G401 (cell line): Measurements from ENCODE around the gene ARHGAP33. TPM values are rescaled to one million over a fixed set of nuclear protein-coding genes. Genes with fewer than 3 reads are reported as not detected.

Experiments used
- DNase-seq: peaks from one replicate; pipeline ENCODE4 v3.0.0-alpha.2; 2015; ENCODE audit warnings: low spot score
- in situ Hi-C: cut with HindIII; loops from 2 replicates; pipeline ENCODE4 v1.10.0; 2016; ENCODE audit warnings: low sequenced_read_pairs, mixed read lengths
- total RNA-seq: library from RNA; depleted of rRNA; stranded (reverse); fragments of >200 nt; shearing (Covaris generic); gene quantifications from 2 replicates; pipeline ENCODE4 v1.2.3, GENCODE V29; 2014

ARHGAP33 gene
- total RNA-seq, 1 experiment from 2014 or later, result 4.6 TPM

DNA sequence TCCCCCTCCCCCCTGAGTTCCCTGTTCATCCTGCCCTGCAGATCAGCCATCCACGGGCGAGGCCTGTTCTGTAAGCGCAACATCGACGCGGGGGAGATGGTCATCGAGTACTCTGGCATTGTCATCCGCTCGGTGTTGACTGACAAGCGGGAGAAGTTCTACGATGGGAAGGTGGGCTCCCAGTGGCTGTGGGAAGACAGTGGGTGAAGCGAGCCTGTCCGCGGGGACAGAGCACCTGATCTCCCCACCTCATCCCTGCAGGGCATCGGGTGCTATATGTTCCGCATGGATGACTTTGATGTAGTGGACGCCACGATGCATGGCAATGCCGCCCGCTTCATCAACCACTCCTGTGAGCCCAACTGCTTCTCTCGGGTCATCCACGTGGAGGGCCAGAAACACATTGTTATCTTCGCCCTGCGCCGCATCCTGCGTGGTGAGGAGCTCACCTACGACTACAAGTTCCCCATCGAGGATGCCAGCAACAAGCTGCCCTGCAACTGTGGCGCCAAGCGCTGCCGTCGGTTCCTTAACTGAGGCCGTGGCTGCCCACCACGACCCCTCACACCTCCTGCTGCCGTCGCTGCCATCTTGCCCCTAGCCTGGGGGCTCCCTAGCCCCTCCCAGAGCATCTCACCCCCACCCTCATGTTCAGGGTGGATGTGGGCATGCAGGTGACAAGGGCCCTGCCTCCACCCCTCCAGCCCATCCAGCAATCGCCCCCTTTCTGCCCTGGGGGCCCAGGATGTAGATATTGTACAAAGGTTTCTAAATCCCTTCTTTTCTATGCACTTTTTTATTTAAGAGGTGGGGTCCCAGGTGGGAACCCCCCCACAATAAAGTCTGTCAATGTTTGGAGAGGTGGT is 37.1 kb upstream of the ARHGAP33 start:
- no peak for DNase-seq
- in situ Hi-C loops, result no loop called here

DNA sequence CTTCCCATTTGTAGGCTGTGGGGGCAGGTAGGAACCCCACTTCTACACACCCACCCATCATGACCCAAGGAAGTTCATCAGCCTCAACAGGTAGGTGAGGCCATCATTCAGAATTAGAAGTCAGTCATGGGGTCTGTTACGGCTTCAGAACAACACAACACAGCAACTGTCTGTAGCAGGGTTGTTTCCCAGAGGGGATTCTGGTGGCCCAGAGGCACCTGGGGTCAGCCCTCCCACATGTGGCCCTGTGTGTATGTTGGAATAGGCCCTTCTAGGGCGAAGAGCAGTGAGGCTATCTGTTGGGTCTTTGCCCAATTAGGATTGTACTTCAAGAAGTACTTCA is 36.5 kb upstream of the ARHGAP33 start:
- in situ Hi-C loops, result no loop called here
- DNase-seq, result no peak

DNA sequence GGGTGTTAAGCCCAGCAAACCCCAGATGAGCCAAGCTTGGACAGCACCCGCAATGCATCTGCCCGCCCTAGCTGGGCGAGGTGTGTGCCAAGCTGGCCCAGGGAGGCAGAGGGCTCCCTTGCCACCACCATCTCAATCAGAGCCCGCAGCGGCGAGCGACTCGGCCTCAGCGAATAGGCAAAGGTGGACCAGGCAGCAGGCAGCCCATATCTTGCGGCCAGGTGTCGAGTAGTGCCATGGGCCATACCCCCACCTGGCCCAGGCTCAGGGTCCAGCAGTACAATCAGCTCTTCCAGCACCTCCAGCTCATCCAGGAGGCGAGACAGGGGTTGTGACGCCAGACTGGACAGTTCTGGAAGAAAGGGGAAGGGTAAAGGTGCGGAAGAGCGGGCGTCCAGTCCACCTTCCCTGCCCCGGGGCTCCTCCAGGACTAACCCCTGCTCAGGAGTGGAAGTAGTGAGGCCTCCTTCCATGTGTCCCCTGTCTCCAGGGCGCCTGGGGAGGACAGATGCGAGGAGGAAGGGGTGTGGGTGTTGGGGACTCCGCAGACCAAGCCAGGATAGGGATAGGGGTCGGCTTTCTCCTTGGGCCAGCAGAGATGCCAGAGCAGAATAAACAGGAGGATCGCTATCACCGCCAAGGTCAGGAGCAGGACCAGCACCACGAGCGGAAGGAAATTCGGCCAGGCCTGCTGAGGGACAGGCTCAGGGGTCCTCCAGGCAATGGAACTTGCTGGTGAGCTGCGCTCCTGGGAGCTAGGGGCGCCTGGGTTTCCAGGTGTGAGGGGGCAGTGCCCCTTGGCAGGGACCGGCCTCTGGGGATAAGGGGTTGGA is 35.9 kb upstream of the ARHGAP33 start:
- in situ Hi-C loops, result no loop called here
- DNase-seq, result no peak

DNA sequence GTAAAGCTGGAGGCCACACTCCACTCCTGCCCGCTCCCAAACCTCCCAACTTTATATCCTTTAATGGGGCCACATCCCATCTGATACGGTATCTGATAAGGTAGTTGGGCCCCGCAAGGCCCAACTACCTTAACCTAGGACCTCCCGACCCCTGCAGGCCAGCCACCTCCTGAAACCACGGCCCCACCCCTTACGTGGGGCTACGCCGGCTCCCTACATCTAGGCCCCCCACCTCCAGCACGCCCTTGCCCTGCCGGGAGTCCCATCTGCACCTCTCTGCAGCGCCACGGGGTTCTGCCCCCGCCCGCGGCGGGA is 35.3 kb upstream of the ARHGAP33 start:
- in situ Hi-C loops, result no loop called here
- DNase-seq, result no peak

DNA sequence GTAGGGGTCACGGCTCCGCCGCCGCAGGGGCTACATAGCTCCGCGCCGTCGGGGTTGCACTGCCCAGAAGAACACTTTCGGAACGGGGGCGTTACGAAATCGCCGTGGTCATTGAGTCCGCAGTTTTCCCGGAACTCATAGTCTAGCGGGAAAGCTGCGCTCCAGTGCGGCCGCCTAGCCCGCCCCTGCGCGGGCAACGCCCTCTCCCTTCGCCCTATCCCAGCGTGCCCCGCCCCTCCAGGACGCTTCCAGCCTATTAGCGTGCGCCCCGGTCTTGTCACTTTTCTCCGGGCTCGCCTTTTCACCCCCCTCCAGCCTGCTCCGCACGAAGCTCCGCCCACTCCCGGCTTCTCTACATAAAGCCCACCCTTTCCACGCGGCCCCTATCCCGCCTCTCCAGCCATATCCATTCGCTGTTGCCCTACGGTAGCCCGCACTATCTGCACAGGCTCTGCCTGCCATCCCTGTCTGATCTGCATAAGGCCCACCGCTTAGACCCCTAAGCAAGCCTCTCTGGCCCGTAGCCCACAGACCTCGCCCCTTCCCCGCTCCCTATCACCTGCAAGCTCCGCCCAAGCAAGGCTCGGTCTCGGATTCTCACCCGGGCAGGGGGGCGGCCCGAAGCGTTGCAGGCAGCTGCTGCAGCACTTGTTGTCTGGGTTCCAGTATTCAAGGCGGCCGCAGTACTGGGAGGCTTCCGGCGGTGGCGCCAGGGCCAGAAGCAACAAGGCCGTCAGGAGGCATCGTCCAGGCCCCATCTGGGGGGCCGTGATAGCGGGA is 34.8 kb upstream of the ARHGAP33 start:
- in situ Hi-C loops, result no loop called here
- peak; percentile 98 for DNase-seq

DNA sequence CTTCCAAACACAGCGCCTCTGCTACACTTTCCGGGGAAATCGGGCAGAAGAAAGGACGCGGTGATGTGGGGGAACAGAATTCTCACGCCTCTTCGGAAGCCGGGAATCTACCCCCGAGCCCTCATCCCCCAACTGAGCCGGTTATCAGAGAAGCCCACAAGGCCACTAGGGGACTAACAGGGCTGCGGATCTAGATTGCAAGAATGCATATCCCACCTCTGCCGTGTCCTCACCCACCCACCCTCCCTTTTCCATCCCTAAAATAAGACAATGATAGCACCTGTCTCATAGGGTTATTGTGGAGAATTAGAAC is 34.2 kb upstream of the ARHGAP33 start:
- in situ Hi-C loops, result no loop called here
- no peak for DNase-seq

DNA sequence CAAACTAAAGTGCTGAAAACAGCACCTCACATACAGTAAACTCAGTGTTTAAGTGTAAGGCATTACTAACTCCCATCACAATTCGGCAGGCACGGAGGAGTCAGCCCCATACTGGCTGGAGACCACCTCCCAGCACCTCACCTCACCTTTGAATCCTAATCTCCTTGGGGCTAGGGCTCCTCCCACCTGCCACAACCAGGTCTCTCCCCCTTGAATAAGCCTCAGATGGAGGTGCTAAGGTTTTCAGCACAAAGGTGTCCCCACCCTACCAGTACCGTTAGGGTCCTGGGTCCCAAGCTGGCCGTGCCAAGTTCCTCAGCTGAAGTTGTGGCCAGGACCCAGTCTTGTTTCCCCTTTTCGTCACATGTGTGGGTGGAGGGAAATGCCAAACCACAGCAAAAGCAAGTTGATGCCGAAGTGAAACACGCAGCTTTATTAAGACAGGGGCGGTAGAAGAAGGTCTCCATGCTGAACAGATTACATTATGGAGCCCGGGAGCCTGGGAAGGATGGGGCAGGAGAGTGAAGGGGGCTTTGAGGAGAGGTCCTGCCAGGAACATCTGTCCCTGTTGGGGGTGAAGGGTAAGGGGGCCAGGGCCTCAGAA is 33.1 kb upstream of the ARHGAP33 start, which contains the start of gene IGFLR1:
IGFLR1 (minus strand) TSS at position 332 of the 604 bp plus-strand sequence. CDS start 1,272 bp downstream, outside the sequence.
- DNase-seq, result no peak
- in situ Hi-C loops, result no loop called here

DNA sequence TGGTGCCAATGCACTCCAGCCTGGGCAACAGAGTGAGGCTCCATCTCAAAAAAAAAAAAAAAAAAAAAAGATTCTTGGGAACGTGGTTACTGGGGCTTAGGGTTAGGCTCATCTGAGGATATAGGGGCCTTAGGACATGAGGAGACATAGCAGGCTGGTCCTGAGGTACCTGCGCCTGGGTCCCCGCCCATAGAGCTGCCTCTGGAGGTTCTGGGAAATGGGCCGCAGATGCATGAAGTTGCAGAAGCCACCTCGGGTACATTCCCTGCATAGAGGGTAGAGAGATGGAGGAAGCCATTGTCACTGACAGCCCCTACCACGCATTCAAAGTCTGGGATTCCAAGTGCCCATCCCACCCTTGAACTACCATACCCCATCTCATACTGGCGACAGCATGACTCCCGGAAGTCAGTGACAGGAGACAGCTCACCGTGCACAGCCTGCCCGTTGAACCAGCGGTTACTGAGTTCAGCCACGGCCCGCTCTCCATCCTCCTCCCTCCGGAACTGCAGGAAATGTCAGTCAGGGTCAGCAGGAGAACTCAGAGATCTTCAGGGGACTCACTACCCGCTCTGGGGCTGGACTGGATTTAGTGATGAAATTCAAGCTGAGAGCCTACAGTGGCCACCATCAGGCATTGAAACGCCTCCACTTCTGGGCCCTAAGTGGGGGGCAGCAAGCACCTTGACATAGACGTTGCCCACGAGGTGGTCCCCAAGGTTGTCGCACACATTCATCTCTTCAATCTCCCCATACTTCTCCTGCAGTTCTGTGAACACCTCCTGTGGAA is 31.5 kb upstream of the ARHGAP33 start:
- no peak for DNase-seq
- in situ Hi-C loops, result no loop called here

DNA sequence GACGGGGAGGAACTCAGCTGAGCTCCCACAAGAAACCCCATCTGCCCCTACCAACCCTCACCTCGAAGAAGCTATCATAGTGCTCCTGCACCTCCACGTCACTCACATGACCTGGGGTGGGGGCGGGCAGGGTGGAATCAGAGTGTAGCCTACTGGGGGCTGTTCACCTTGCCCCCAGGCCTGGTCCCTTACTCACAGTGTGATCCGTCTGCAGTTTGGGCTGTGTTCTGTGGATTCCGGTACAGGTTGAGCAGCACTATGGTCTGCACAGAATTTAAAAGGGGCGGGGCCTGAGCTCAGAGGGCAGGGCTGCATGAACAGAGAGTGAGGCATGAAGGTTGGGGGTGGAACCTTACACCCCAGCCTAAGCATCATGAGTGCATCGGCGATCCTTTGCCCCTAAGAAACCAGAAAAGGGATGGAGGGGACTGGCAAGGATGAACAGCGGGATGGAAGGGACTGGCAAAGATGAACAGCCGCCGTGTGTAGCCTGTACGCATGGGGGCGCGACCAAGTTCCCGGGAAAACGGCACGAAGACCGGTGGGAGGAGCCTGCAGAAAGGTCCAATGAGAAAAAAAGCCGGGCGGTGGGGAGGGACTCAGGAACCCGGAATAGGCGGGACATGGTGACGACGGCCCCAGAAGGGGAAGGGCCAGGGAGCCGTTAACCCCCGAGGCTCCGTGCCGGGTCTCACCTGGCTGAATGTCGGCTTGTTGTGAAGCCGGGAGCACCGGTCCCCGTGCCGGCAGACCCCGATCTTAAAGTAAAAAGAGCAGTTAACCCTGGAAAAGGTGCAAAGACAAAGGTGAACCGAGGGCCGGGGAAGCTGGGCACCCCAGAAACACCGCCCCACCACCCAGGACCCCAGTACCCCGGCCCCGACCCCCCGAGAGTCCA is 30.7 kb upstream of the ARHGAP33 start:
- peak; percentile 98 for DNase-seq
- in situ Hi-C loops, result no loop called here

DNA sequence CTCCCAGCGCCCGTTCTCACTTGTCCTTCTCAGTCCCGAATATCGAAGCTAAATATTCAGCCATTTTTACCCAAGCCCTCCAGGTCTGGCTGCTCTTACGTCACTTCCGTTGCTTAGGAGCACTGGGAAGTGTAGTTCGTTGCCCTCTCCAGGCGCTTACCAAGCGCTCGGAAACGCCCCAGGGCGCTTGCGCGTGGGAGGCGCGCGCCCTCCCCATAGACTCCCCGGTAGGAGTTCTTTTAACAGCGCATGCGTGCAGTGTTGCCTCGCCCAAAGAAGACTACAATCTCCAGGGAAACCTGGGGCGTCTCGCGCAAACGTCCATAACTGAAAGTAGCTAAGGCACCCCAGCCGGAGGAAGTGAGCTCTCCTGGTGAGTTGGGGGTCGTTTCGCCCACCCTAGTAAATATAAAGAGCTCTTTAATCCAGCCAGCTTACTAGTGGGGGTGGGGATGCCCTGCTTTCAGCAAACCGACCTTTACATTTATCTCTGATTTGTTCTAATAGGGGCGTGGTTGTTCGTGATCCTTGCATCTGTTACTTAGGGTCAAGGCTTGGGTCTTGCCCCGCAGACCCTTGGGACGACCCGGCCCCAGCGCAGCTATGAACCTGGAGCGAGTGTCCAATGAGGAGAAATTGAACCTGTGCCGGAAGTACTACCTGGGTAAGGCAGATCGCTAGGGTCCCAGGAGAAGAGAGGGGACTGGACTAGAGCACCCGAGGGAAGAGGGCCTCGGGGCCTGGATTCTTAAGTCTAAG is 29.9 kb upstream of the ARHGAP33 start, which contains the start of the genes PSENEN and U2AF1L4:
PSENEN (plus strand) TSS at position 324 of the 759 bp plus-strand sequence; CDS start at position 604, 280 bp downstream.
U2AF1L4 (minus strand) TSS at position 91 of the 759 bp plus-strand sequence; CDS start at position 64, 27 bp downstream.
- peak; percentile 100 for DNase-seq

DNA sequence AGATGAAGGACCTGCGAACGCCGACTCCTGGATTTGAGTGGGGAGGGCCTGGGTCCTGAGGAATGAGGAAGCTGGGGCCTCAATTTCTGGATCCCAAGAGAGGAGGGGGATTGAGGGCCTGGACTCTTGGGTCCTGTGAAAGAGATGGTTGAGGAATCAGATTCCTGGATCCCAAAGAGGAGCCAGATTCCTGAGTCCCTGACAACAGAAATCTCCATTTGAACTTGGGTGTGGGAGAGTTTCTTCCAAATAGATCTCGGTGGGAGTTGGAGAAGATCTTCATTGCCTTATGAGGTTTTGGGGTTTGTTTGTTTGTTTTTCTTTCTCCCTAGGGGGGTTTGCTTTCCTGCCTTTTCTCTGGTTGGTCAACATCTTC is 29.3 kb upstream of the ARHGAP33 start:
- DNase-seq, result no peak
- in situ Hi-C loops, result no loop called here

More for the DNA sequence above, 29.9 kb upstream of the ARHGAP33 start, which contains the start of the genes PSENEN and U2AF1L4:
- in situ Hi-C loops, result no loop called here

DNA sequence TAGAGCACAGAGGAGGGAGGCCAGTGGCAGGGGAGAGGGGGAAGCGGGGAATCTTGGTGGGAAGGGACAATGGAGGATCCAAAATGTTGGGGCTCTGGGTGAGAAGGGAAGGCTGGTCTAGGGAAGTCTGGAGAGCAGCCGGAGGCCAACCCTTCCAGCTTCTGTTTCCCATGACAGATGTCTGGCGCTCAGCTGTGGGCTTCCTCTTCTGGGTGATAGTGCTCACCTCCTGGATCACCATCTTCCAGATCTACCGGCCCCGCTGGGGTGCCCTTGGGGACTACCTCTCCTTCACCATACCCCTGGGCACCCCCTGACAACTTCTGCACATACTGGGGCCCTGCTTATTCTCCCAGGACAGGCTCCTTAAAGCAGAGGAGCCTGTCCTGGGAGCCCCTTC is 28.8 kb upstream of the ARHGAP33 start:
- in situ Hi-C loops, result no loop called here
- no peak for DNase-seq

DNA sequence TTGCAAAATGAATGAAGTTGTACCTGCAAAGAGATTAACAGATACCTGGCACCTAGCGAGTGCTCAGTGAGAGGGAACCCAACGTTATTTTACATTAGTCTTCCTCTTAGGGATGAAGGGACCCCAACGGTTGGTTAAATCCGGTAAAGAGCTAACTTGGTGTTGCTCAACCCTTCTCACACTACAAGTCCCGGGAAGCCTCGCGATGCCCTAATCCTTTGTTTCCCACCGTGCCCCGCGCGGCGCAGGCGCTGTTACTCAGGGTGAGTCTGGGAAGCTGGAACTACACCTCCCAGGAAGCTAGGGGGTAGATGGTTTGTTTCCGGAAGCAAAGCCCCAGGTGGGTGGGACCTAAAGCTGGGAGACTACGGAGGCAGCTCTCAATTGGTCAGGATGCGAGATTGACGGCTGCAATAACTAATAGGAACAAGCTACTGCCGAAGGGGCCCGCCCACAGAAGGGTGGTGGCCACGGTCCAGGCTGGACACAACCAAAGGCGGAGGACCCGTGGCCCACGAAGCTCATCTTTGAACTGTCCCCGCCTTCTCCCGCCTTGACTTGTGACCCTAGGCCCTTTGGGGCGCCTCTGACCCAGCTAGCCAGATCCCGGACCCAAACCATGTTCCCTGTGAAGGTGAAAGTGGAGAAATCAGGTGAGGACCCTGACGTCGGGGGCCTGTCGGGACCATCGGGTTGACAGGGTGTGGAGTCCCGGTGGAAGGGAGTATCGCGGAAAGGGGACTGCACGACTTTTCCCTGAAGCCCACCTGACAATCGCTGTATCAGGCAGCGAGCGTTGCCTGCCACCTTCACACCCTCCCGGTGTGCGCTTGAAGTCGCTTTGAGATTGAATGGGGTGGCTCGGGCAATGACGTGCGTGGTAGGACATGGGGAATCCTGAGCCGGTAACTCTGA is 27.0 kb upstream of the ARHGAP33 start, which contains the start of gene LIN37:
LIN37 (plus strand) TSS at position 471 of the 915 bp plus-strand sequence; CDS start at position 620, 149 bp downstream.
- peak; percentile 100 for DNase-seq
- in situ Hi-C loops, result no loop called here

DNA sequence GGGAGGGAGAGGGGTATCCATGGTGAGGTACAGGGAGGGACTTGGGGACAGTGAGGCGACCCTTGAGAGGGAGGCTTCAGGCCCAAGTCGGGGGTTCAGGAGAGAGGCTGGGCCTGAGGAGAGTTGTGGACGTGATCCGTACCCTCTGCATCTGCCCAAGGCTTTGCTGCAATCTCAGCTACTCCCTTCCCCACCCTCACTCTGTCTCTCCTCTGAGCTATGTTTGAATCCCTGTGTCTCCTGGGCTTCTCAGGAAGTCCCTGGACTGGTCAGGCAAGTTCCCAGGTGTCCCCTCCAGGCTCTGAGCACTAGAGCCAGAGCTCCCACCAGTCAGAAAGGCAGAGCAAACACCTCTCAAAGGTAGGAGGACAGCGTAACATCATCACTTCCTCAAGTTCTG is 25.2 kb upstream of the ARHGAP33 start:
- in situ Hi-C loops, result no loop called here
- DNase-seq, result no peak

DNA sequence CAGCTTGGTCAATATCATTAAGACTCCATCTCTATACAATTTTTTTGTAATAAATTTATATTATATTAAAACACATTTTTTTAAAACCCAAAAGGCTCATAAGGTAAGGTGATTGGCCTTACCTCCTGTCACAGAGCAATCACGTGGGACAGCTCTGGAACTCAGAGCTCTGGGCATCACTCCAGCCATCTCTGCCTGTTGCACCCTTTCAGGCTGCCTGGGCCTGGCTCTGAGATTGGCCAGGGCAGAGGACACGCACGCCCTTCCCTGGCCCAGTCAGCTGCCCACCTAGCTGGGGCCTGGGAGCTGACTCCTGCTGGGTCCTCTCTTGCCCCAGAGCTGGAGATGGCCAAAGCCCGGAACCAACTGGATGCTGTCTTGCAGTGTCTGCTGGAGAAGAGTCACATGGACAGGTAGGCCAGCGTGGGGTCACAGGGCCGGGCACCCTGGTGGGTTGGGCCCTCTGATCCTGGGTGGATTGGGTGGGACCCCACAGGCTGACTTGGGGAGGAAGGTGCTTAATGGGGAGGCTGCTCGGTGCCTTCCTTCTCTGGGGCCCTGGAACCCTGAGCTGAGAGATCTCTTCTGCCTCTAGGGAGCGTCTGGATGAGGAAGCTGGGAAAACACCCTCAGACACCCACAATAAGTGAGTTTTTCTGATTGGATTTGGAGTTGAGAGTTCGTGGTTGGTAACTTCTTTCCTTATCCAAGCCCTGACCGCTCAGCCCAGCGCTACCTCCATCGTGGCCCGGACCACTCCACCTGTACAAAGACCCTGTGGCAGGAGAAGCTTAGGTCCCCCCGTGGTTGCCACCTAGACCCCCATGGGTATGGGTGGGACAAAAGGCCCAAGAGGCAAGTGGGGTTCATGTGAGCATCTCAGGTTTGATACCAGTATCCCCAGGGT is 23.3 kb upstream of the ARHGAP33 start:
- DNase-seq, result no peak
- in situ Hi-C loops, result no loop called here
